HepG2 (cell line): ENCODE data around the gene CKS1B. TPM values are rescaled to one million over a fixed set of nuclear protein-coding genes. Genes with fewer than 3 reads are reported as not detected.

ENCODE experiments used
- ATAC-seq: fragments of 200-7000 bp; cut with Tn5 transposase; 3 replicates; pipeline ENCODE4 v1.9.1; 2020; ENCODE audit warnings: mild to moderate bottlenecking, moderate library complexity
- BruUV-seq: library from RNA; stranded (reverse); fragments of 400-500 nt; replicated peaks from 2 replicates; lab custom pipeline; 2021; lab: Mats Ljungman, UMichigan
- CTCF ChIA-PET: fragments of 300-600 bp; formaldehyde crosslinking; extraction: SDS; loops from one replicate; lab custom pipeline; 2021; ENCODE audit warnings: low total read pairs, inconsistent platforms, low intra/inter-chr PET ratio; lab: Yijun Ruan, JAX
- POLR2A ChIA-PET: fragments of 350-600 bp; sonication (Branson Sonifier 250); formaldehyde crosslinking; loops from one replicate; lab custom pipeline; 2020; ENCODE audit warnings: antibody characterized with exemption, inconsistent platforms; lab: Yijun Ruan, JAX
- DNase-seq: peaks from one replicate; pipeline ENCODE4 v3.0.0-alpha.2; 2015; ENCODE audit warnings: low spot score
- FAIRE-seq: peaks from 3 replicates; lab custom pipeline; 2011; peaks lifted over from hg19 to GRCh38; lab: Jason Lieb, UNC
- H2AFZ ChIP-seq: one replicate; pipeline ENCODE4 v1.6.1; 2011; ENCODE audit warnings: low read length, inconsistent platforms
- H3K27ac ChIP-seq: fragments of 300-600 bp; 3 replicates; pipeline ENCODE4 v1.8.0; 2011; ENCODE audit warnings: mixed run types, mild to moderate bottlenecking, mixed read lengths, low read length, inconsistent platforms; ENCODE audit not compliant: insufficient read depth; ENCODE audit errors: extremely low read length
- H3K27me3 ChIP-seq, 2 experiments: fragments of 200-600 bp in 1 of 2; 2 replicates in 1 of 2; 3 replicates in 1 of 2; pipeline versions ENCODE4 v1.6.0 to v1.8.0; 2011; ENCODE audit warnings: low read length in 2 of 2, mild to moderate bottlenecking in 2 of 2, moderate library complexity in 2 of 2, inconsistent platforms in 1 of 2; ENCODE audit not compliant: insufficient read depth in 2 of 2, control insufficient read depth in 1 of 2
- H3K36me3 ChIP-seq, 2 experiments: fragments of 200-600 bp in 1 of 2; replicated peaks in 1 of 2; 2 replicates in 1 of 2; 3 replicates in 1 of 2; pipeline versions ENCODE4 v1.5.1 to v1.8.0; 2011; ENCODE audit warnings: low read length in 2 of 2, inconsistent platforms in 1 of 2; ENCODE audit not compliant: insufficient read depth in 2 of 2, control insufficient read depth in 1 of 2
- H3K4me1 ChIP-seq: 2 replicates; pipeline ENCODE4 v1.5.1; 2012; ENCODE audit warnings: low read length, inconsistent platforms; ENCODE audit not compliant: insufficient read depth
- H3K4me2 ChIP-seq: 2 replicates; pipeline ENCODE4 v1.6.0; 2011; ENCODE audit warnings: low read depth, low read length, inconsistent platforms
- H3K4me3 ChIP-seq, 3 experiments: fragments of 200-600 bp in 1 of 3; sonication (generic), shearing (Covaris generic) in 1 of 3; replicated peaks in 1 of 3; 2 replicates each; pipeline ENCODE4 v1.5.1; 2011 to 2016; ENCODE audit warnings: low read length in 3 of 3, inconsistent platforms in 2 of 3, low read depth in 2 of 3, mild to moderate bottlenecking in 2 of 3, control low read depth in 1 of 3, mixed read lengths in 1 of 3; ENCODE audit not compliant: insufficient read depth in 1 of 3
- H3K79me2 ChIP-seq: one replicate; pipeline ENCODE4 v1.6.1; 2011; ENCODE audit warnings: low read length, inconsistent platforms; ENCODE audit not compliant: insufficient read depth
- H3K9ac ChIP-seq: 2 replicates; pipeline ENCODE4 v1.6.0; 2011; ENCODE audit warnings: mild to moderate bottlenecking, low read depth, low read length, inconsistent platforms; ENCODE audit not compliant: insufficient read depth
- H3K9me3 ChIP-seq: 2 replicates; pipeline ENCODE4 v1.5.1; 2012; ENCODE audit warnings: mild to moderate bottlenecking, low read length
- H4K20me1 ChIP-seq: 2 replicates; pipeline ENCODE4 v1.6.0; 2011; ENCODE audit warnings: inconsistent platforms, mild to moderate bottlenecking, low read length, moderate library complexity; ENCODE audit not compliant: insufficient read depth
- AGO2 ChIP-seq: fragments of 200-400 bp; formaldehyde crosslinking; optimal IDR thresholded peaks from 2 replicates; pipeline ENCODE3; 2017; ENCODE audit warnings: mild to moderate bottlenecking, low read depth, low read length, moderate library complexity
- ARHGAP35 ChIP-seq: sonication (generic); formaldehyde crosslinking; IDR thresholded peaks from 2 replicates; pipeline ENCODE4 v1.9.0; 2022; ENCODE audit warnings: mild to moderate bottlenecking, inconsistent platforms, moderate library complexity, missing genetic modification reagents, borderline replicate concordance
- IRF2 ChIP-seq: IDR thresholded peaks from 2 replicates; pipeline ENCODE4 v1.6.1; 2018; ENCODE audit warnings: missing genetic modification reagents, missing compliant biosample characterization
- PITX1 ChIP-seq: sonication (generic); formaldehyde crosslinking; IDR thresholded peaks from 2 replicates; pipeline ENCODE4 v1.5.1; 2020; ENCODE audit warnings: mild to moderate bottlenecking, missing genetic modification reagents
- ZBTB33 ChIP-seq: sonication (generic); formaldehyde crosslinking; IDR thresholded peaks from 2 replicates; pipeline ENCODE4 v1.4.0; 2020; ENCODE audit warnings: missing genetic modification reagents
- WGBS: methylation state at CpG from one replicate; pipeline ENCODE4 v1.1.6; 2017; ENCODE audit warnings: low lambda C conversion rate; 5-methylcytosine and 5-hydroxymethylcytosine counted together
- in situ Hi-C: cut with HindIII; loops from 2 replicates; pipeline ENCODE4 v1.10.0; 2017; ENCODE audit warnings: low pct_unique_long_range_greater_than_20kb; ENCODE audit not compliant: extremely low pct_ligation_motif_present
- intact Hi-C: fragments of 100-400 bp; cut with micrococcal nuclease; formaldehyde crosslinking; loops from one replicate; pipeline ENCODE4 v1.10.0; 2022; ENCODE audit not compliant: unreplicated experiment
- polyA plus RNA-seq, 8 experiments: library from polyadenylated mRNA; depleted of rRNA in 3 of 8; stranded (reverse) in 7 of 8; unstranded in 1 of 8; fragments of >200 nt; fragmentation: Illumina TruSeq in 4 of 8; extraction: Trizol in 4 of 8; gene quantifications; 2 replicates each; pipeline versions ENCODE4 v1.2.1 to v1.2.3, GENCODE V29; 2011 to 2016; ENCODE audit warnings: low read depth in 4 of 8, missing spikeins in 1 of 8, mixed read lengths in 1 of 8; ENCODE audit not compliant: insufficient read depth in 1 of 8
- total RNA-seq, 5 experiments: library from RNA; depleted of rRNA; stranded (reverse); fragments of >200 nt; fragmentation: Illumina TruSeq; extraction: Trizol; gene quantifications; 2 replicates each; pipeline ENCODE4 v1.2.3, GENCODE V29; 2016; ENCODE audit warnings: low read depth in 1 of 5

Gene CKS1B
- total and polyA plus RNA-seq, 2 of the 13 experiments (the other 11 are each of a cell fraction or from before 2014, with no cell fraction given) = 217 to 222 TPM

DNA sequence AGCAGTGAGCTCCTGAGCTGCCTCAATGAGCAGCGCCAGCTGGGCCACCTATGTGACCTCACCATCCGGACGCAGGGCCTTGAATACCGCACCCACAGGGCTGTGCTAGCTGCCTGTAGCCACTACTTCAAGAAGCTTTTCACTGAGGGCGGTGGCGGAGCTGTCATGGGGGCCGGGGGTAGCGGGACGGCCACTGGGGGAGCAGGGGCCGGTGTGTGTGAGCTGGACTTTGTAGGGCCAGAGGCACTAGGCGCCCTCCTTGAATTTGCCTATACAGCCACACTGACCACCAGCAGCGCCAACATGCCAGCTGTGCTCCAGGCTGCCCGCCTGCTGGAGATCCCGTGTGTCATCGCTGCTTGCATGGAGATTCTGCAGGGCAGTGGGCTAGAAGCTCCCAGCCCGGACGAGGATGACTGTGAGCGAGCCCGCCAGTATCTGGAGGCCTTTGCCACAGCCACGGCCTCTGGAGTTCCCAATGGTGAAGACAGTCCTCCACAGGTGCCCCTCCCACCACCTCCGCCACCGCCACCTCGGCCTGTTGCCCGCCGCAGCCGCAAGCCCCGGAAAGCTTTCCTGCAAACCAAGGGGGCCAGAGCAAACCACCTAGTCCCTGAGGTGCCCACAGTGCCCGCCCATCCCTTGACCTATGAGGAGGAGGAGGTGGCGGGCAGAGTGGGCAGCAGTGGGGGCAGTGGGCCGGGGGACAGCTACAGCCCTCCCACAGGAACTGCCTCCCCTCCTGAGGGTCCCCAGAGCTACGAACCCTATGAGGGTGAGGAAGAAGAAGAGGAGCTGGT is 40.4 kb downstream of the CKS1B start:
- no peak overlapping the region for H3K4me3 ChIP-seq
- no peaks in the 10 kb centered on the region for H3K27me3 ChIP-seq
- ATAC-seq (no peak), FAIRE-seq (no peak), DNase-seq (no peak)
- H3K27ac ChIP-seq = no peak overlapping the region
- CTCF ChIA-PET = no interaction called here
- H3K9ac ChIP-seq = no peak overlapping the region
- intact Hi-C loops = no loop called here
- H3K36me3 ChIP-seq = peaks cover 8 to 33% of the 10 kb centered on the region in 2 experiments; a peak in 4 of 5 replicates
- TF ChIP-seq ARHGAP35 (no peak), PITX1 (CRISPR knock-in tag) (no peak), ZBTB33 (CRISPR knock-in tag) (peak; percentile 55; the same call in 1 of the 2 replicates), AGO2 (peak; percentile 18), IRF2 (CRISPR knock-in tag) (no peak)
- POLR2A ChIA-PET = interaction anchor here (3.7 to 8.2 kb wide), 2 partner anchors 12 to 42 kb away, joined by 18 to 90 read pairs; partner anchors contain the start of gene ZBTB7B
- BruUV-seq = no TSS peak
- no peak overlapping the region for H3K4me2 ChIP-seq
- peaks cover 61% of the 10 kb centered on the region for H3K4me1 ChIP-seq
- no peak overlapping the region for H2AFZ ChIP-seq
- peaks cover 3% of the 10 kb centered on the region for H3K79me2 ChIP-seq
- in situ Hi-C loops = no loop called here
- H3K9me3 ChIP-seq = no peaks in the 10 kb centered on the region
- WGBS = 95% methylated on average over 4 of the region's 31 CpGs
- H4K20me1 ChIP-seq = peaks cover 8% of the 10 kb centered on the region; the same call in 1 of the 2 replicates
